ENCODE measurements around the gene SEC14L2. TPM values are rescaled to one million over a fixed set of nuclear protein-coding genes. Genes with fewer than 3 reads are reported as not detected.
"Not testable (repeated sequence)": the region's sequence is repeated elsewhere in the genome, so short reads cannot be mapped to it uniquely, and the experiment has no call there.

The SEC14L2 gene
- total RNA-seq, 1 experiment from 2014 or later: 3.0 TPM

DNA sequence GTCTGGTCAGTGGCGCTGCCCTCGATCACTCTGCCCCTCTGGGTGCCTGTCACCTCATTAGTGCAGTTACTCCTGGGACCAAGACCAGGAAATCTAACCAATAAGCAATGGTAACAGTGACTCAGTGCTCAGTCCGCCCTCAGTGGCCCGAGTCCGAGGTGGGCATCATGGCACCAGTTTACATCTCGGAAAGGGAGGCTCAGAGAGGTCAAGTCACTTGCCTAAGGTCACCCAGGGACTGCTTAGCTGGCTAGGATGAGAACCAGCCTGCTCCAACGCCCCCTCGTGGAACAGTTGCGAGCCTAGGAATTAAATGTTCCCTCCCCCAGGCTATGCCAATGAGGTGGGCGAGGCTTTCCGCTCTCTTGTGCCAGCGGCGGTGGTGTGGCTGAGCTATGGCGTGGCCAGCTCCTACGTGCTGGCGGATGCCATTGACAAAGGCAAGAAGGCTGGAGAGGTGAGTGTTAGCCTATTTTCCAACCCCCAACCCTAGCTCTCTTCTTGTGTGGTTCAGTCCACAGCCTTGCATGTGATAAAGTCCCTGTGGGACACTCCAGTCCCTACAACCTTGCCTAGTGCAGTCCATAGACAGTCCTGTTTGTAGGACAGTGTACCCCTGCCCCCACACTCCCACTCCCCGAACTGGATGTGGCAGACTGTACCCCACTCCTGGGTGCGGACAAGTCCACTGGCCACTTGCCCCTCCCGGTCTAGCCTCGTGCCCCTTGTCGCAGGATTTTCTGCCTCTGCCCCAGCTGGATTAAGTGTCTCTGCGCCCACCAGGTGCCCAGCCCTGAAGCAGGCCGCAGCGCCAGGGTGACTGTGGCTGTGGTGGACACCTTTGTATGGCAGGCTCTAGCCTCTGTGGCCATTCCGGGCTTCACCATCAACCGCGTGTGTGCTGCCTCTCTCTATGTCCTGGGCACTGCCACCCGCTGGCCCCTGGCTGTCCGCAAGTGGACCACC, 29.9 kb downstream of the SEC14L2 start:
- peak; percentile 92 for DNase-seq (ENCODE audit: low spot score)

DNA sequence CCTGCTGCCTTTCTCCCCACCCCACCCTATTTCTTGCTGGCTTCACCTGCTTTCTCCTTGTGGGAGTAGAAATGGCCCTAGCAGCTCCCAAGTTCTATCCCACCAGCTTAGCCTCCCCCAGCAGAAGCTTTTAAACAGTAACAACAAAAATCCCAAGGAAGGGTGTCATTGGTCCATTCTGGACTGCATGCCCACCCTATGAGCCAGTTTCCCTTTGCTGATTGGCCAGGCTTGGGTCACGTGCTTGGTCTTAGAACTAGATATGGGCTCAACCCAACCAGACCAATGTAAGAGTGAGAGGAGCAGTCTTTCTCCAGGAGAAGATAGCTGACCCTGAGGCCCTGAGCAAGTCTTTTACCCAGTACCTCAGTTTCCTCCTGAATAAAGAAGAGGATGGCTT, 31.1 kb downstream of the SEC14L2 start:
- DNase-seq (ENCODE audit: low spot score): no peak

DNA sequence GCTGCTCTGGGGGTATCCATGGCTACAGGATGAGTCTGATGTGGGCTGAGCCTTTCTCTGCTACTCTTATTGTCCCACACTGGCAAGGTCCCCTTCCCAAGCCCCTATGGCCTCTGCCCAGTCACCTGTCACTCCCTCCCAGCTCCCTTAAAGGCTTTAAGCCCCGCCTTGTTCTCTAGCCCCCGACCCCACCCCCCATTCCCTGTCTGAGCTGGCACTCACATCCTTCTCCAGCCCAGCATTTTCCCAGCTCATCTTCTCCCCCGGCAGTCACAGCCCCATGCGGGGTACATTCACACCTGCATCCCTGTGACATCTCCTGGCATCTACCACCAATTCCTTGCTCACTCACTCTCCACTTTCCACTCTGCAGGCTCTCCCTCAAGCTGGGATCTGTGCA, 33.1 kb downstream of the SEC14L2 start:
- no peak for DNase-seq (ENCODE audit: low spot score)

DNA sequence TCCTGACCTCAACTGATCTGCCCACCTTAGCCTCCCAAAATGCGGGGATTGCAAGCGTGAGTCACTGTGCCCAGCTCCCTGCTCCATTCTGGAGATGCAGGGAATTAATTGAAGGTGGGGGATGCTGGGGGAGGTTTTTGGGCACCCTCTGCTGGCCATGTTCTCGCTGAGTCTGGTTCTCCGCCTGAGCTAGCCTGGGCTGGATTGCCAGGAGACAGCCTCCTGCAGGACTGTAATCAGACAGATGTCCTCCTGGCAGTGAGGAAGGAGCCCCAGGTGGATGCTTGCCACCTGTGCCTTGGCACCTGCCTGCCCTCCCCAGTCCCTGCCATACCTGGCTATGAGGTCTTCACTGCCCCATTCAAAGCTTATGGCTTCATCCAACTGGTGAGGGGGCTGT, 34.1 kb downstream of the SEC14L2 start:
- no peak for DNase-seq (ENCODE audit: low spot score)

DNA sequence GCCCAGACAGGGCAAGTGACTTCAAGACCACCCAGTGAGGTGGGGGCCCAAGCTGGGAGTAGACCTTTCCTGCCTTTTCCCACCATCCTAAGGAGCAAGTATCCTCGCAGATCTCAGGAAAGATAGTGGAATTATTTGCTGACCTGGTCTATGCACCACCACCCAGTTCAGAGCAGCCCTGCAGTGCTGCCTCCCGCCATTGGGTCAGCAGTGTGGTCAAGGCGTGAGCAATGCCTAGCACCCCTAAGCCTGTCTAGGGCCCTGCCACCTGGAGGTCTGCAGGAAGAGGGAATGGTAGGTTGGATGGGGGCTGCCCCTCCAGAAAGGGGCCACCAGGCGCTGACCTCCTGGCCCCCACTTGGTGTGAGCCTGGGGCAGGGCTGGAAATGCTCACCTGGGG, 35.3 kb downstream of the SEC14L2 start:
- DNase-seq (ENCODE audit: low spot score): no peak

DNA sequence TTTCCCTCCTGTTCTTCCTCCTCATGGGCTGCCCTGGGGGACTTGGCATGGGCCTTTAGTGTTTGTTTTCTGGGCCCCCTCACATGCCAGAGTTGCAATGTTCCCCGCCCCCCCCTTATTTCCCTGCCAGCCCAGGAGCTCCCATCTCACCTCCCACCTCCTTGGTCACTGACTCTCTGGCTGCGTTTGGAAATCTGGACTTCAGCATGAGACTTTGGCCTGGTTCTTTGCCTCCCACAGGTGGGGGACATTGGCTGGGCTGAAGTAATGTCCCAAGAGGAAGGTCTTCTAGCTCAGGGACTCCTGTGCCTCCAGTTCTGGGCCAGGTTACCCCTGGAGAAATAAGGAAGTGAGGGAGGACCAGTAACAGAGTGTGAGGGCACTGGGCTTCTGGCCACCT, 35.7 kb downstream of the SEC14L2 start:
- DNase-seq (ENCODE audit: low spot score): no peak

DNA sequence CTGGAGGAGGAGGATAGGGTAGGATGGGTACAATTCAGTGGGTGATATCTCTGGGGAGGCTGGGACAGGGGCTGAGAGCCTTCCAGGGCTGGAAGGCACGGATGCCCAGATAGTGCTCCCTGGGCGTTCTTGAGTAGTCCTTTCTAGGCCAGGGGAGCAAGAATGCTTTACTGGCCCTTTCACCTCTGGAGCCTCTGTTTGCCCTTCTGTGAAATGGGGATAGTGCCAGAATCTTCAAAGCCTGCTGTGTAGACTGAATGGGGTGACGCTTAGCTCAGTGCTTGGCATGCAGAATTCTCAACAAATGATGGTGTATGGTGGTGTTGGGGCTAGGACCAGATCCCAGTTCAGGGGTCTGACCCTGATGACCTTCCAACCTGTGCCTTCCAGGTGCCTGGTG, 36.4 kb downstream of the SEC14L2 start:
- DNase-seq (ENCODE audit: low spot score): no peak

DNA sequence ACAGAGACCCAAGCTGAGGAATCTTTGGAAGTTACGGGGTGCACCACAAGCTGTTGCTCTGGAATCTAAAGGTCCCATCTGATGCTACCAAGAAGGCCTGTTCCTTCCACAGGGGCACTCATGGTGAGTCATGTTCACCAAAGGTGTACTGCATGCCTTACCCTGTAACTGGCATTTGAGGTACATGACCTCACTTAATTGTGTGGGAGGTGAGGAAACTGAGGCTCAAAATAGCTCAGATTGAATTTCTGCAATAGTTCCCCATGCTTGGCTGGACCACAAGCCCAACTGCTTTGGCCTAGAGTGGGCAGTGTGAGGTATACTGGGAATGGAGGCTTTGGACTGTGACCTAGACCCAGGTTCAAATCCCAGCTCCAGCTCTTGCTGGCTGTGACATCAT, 37.0 kb downstream of the SEC14L2 start:
- no peak for DNase-seq (ENCODE audit: low spot score)

DNA sequence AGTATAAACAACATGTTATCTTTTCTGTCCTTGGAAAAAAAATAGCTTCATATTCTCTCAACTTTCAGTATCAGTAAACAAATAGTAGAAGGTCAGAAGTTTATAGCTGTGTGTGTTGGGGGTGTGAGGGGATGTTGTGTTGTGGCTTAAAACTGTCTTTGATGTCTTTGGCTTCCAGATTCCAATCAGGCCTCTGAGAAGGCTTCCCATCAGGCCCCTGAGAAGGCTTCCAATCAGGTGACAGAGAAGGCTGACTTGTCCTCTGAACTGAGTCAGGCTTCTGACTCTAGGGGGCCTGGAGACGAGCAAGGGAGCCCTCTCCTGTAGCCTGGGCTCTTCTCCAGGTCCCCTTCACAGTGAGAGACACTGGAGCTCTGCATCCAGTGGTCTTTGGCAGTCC, 38.0 kb downstream of the SEC14L2 start:
- no peak for DNase-seq (ENCODE audit: low spot score)

DNA sequence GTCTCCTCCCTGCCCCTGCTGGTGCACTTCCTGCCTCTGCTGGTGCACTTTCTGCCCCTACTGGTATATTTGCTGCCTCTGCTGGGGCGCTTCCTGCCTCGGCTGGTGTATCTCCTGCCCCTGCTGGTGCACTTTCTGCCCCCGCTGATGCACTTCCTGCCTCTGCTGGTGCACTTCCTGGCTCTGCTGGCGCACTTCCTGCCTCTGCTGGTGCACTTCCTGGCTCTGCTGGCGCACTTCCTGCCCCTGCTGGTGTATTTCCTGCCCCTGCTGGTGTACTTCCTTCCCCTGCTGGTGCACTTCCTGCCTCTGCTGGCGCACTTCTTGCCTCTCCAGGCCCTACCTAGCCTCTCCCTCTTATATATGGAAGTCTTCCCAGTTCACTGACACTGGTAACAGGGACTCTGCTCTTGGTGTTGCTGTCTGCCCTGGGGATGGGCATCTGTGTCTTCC, 38.9 kb downstream of the SEC14L2 start:
- no peak for DNase-seq (ENCODE audit: low spot score)

DNA sequence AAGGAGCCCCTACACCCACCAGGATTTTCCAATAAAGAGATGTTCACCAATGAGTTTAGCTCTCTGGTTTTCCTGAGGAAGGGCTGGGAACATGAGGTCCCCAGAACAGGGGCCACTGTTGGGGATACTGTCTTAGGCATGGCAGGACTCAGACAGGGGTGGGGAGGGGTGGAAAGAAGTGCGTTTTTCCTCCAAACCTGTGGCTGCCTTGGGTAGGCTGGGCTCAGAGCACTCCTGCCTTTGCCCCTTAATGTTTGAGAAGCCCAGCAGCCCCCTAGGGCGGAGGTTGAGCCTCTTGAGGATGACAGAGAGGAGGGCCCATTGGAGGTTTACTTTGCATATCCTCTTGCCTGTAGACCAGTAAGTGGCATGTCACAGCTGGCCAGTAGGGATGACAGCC, 39.4 kb downstream of the SEC14L2 start:
- no peak for DNase-seq (ENCODE audit: low spot score)

DNA sequence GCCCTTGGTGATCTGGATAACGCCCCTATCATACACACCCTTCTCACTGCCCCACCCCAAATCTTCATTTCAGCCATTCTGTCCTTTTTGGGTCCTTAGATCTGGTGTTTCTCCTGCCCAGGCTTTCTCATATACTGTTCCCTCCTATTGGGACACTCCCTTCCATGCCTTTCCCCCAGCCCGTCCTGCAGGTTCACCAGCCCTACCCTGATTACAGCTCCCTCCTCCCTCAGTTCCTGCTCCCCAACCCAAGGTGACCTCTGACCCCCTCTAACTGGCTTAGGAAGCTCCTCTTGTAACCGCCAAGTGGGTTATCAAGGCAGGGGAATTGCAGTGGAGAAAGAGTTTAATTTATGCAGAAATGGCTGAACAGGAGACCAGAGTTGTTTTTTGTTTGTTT, 41.7 kb downstream of the SEC14L2 start:
- no peak for DNase-seq (ENCODE audit: low spot score)

DNA sequence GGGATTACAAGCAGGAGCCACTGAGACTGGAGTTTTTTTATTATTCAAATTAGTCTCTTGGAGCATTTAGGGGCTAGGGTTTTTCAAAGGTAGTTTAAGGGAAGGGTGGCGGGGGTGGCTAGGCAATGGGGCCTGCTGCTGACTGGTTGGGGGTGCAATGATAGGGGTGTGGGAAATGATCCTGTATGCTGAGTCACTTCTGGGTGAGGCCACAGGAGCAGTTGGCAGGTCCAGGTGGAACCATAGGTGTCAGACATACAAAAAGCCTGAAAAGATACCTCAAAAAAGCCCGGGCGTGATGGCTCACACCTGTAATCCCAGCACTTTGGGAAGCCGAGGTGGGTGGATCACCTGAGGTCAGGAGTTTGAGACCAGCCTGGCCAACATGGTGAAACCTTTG, 42.4 kb downstream of the SEC14L2 start:
- no peak for DNase-seq (ENCODE audit: low spot score)

DNA sequence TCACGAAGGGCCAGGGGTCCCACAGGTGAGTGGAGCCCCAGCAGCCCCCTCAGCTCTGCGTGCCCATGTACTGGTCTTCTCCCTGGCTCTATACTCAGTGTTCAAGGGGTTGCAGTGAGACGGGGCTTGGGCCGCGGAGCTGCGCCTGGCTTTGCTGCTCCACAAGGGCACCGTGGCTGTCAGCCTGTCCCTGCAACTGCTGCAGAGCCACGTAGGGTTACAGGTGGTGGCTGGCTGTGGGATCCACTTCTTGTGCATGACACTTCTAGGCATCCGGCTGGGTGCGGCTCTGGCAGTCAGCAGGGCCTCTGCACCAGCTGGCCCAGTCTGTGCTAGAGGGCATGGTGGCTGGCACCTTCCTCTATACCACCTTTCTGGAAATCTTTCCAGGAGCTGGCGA, 43.0 kb downstream of the SEC14L2 start:
- DNase-seq (ENCODE audit: low spot score): no peak

DNA sequence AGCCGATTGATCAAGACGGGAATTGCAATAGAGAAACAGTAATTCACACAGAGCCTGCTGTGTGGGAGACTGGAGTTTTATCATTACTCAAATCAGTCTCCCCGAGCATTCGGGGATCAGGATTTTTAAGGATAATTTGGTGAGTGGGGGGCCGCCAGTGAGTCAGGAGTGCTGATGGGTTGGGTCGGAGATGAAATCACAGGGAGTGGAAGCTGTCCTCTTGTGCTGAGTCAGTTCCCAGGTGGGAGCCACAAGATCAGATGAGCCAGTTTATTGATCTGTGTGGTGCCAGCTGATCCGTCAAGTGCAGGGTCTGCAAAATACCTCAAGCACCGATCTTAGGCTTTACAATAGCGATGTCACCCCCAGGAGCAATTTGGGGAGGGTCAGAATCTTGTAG, 44.3 kb downstream of the SEC14L2 start:
- no peak for DNase-seq (ENCODE audit: low spot score)

DNA sequence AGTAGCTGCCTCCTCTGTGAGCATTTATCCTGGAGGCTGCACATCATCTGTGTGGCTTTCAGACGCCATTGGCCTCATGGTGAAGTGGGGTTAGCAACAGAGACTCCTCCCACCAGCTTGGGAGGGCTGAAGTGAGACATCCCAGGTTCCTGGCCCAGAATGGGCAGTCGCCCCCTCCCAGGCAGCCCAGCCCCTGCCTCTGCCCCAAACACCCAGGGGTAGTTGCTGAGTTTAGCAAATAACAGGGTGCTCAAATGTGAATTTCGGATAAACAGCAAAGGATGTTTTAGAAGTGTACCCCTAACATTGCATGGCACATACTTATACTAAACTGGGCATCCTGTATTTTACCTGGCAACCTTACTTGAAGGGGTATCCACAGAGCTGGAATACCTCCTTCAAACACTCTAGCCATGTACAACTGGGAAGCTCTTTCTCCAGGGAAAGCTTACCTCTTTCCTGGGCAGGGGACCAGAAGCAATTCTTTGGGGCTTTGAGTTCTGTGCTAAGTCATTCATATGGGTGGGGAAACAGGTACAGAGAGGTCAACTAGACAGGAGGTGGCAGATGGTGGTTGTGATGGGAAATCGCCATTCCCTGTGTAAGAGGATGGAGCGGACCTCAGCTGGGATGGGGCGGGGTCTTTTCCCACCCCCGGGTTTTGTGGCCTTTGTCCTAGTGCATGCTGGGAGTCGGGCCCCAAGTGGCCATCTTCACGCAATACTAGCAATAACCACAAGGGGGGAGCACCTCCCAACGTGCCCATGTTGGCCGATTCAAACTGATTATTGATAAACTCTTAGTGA, 48.0 kb downstream of the SEC14L2 start:
- peak; percentile 56 for DNase-seq (ENCODE audit: low spot score)

DNA sequence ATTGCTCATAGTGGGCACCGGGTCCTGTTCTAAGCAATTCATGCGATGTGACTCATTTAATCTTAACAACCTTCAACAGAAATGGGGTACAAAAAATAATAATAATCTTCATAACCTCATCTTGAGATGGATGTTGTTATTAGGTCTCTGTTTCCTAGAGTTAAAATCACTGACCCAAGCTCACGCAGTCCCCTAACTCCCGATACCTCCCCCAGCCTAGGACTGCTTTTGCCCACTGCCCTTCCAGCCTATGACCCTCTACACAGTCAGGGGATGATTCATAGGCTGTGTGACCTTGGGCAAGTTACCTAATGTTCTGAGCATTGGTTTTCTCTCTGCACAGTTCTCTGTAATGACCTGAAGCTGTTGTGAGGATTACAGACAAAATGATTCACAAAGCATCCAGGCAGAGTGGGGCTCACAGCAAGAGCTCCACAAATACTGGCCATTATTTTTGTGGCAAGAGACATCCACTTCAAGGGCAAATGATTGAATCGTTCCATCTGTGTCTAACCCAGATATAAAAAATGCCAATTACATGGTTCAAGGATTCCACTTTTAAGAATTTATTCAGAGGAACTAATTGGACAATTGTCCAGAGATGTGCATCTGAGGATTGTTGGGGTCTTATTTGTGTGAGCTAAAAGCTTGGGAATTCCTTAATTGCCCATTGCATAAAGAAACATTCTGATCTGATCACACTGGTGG, 48.8 kb downstream of the SEC14L2 start:
- no peak for DNase-seq (ENCODE audit: low spot score)

DNA sequence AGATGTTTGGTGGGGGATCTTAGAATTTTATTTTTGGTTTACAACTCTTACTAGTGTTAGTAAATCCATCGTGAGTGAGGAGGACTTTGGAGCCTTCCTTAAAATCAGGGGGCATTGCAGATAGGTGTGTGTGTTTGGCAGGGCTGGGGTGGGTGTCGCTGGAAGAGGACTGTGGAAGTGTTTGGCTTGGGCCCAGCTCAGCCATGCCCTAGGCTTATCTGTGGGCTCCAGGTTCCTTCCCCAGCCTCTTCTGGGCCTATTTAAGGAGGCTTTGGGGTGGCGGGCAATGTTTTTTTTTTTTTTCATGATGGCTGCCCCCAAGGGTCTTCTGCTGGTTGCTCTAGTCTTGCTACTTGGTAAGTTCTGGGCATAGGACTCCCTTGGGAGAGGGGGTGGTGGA, 50.8 kb downstream of the SEC14L2 start:
- no peak for DNase-seq (ENCODE audit: low spot score)

DNA sequence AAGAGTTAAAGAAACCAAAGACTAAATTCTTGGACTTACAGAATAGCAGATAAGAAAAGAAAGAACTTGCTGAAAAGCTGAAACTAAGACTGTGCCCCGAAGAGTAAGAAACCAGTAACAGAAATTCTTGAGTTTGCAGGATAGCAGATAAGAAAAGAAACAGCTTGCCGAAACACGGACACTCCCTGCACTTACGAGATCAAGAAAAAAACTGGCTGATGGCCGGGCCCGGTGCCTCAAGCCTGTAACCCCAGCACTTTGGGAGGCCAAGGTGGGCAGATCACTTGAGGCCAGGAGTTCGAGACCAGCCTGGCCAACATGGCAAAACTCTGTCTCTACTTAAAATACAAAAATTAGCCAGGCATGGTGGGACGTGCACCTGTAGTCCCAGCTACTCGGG, 54.7 kb downstream of the SEC14L2 start:
- not testable (repeated sequence) for DNase-seq (ENCODE audit: low spot score)

DNA sequence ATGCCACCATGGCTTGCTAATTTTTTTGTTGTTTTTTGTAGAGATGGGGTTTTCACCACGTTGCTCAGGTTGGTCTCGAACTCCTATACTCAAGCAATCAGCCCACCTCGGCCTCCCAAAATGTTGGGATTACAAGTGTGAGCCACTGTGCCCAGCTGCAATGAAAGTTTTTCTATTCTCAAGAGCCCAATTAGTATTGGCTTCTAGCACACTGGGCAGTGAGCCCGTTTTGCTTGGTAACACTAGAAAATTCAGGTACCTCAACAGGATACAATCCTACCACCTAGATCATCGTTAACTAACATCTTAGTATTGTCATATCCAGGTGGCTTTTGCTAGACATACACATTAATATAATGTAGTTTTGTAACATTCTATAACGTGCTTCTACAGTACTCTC, 56.0 kb downstream of the SEC14L2 start:
- no peak for DNase-seq (ENCODE audit: low spot score)

DNA sequence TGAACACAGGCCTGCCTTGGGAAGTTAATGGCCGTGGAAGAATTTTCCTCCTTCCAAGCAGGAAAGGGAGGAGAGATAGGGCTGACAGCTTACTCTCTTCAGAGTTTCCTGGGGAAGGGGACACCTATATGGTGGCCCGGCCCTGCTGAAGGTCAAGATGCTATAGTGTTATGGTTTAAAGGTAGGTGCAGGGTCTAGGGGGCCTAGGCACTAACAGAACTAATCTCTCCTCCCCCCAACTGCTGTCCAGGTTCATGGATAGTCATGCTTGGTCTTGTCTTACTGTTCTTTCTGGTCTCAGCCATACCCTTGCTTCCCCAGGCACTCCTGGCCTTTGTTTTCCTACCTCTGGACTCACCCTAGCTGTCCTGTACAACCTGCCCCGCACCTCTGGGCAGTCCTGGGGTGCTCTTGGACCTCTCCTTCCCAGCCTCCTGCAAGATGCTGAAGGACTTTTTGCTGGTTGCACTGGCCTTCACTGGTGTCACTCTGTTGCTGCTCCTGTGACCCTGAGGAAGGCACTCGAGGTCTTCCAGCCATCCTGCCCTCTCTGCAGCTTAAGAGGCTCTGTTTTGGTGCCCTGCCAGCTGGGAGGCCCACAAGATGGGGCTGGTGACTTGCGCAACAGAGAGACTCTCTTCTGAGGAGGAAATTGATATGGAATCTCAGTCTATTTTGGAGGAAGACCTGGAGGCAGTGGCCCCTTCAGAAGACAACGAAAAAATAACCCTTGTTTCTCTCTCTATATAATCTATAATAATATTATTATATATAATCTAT, 57.1 kb downstream of the SEC14L2 start:
- no peak for DNase-seq (ENCODE audit: low spot score)
